ENCODE measurements around the gene SLC27A3. TPM values are rescaled to one million over a fixed set of nuclear protein-coding genes. Genes with fewer than 3 reads are reported as not detected.

The SLC27A3 gene
- total RNA-seq, 2 experiments from 2014 or later = 2.7 to 4.3 TPM

DNA sequence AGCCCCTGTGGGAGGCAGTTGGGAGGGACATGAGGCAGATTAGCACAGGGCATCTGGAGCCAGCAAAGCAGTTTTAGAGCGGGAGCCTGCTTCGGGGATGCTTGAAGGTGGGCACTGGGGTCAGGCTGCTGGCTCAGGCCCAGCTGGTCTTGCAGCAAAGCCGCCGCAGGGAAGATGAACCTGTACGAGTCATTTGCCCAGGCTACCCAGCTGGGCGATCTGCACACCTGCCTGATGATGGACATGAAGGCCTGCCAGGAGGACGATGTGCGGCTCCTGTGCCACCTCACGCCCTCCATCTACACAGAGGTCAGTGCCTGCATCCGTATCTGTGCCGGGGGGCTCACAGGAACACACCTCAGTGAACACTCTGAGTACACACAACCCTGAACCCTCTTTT is 7.7 kb upstream of the SLC27A3 start:
- intact Hi-C loops (cut with micrococcal nuclease) = no loop called here

DNA sequence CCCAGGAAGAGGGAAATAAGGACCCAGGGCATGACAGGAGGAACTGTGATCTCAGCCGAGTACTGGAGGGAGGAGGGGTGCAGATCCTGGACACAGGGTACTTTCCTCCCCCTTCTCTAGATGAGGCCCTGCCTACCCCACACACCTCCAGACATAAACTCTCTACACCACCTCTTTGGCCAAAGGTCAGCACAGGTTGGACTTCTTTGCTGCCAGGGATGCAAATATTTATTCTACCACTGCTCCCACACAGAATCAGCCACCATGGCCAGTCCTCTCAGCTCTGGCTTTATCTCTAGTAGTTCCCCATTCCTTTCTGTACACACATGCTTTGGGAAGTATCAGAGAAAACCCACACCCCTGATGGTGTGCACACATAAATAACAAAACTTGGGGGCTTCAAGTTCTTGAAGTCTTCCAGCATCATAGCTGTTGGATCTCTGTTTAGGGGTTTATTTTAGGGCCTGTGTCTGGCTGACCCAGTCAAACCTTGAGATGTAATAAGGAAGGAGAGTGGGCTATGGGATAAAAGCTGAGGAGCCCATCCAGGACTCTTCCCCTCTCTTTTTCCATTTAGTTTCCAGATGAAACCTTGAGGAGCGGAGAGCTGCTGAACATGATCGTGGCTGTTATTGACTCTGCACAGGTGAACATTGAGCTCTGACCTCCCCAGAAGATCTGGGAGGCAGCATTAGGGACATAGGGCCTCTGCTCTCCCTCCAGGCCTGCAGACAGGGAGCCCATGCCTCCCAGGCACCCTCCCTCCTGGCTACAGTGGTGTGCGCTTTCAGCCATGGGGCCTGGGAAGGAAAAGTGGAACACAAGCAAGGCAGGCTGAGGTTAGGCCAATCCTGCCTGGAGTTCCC is 6.7 kb upstream of the SLC27A3 start:
- no peak for DNase-seq
- CTCF ChIA-PET = interaction anchor here (0.6 to 1.0 kb wide), 3 partner anchors 15 to 257 kb away, joined by 4 to 5 read pairs (median 4); no protein-coding TSS in a partner anchor
- H3K27me3 Mint-ChIP-seq (ENCODE audit: low read depth) = no peaks in the 10 kb centered on the region
- H3K27ac Mint-ChIP-seq = no peak overlapping the region
- intact Hi-C loops (cut with micrococcal nuclease) = no loop called here
- H3K9me3 Mint-ChIP-seq = no peaks in the 10 kb centered on the region
- H3K36me3 Mint-ChIP-seq (ENCODE audit: low read depth) = peaks cover 18% of the 10 kb centered on the region
- H3K4me3 Mint-ChIP-seq = no peak overlapping the region
- no peaks in the 10 kb centered on the region for H3K4me1 Mint-ChIP-seq (ENCODE audit: low read depth)

More for the DNA sequence above, 7.7 kb upstream of the SLC27A3 start:
- Mint-ChIP-seq H3K4me1 (ENCODE audit: low read depth) (no peaks in the 10 kb centered on the region), H3K9me3 (no peaks in the 10 kb centered on the region), H3K4me3 (no peak overlapping the region), H3K27me3 (ENCODE audit: low read depth) (no peaks in the 10 kb centered on the region), H3K27ac (no peak overlapping the region), H3K36me3 (ENCODE audit: low read depth) (peaks cover 18% of the 10 kb centered on the region)
- no peak for DNase-seq
- CTCF ChIA-PET = interaction anchor here (1.0 to 1.9 kb wide), 2 partner anchors 90 to 92 kb away, joined by 3 to 4 read pairs; partner anchors contain the start of gene NPR1

DNA sequence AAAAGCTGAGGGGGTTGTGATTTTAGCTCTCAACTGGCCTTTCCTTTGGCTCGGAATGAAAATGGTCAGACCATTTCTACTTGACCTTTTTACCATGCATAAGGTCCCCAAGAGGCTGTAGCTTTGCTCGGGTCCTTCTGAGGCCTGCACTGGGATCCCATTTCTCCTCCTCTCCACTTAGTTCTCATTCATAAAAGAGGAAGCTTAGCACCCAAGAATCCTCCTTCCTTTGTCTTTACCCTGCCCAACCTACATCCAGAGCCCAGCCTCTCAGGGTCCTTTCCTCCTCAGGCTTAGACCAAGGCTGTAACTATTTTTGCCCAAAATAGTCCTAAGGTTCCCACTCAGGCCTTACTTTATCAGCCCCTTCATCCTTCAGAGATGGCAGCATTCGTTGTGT is 6.0 kb upstream of the SLC27A3 start:
- H3K4me3 Mint-ChIP-seq = no peak overlapping the region
- CTCF ChIA-PET = interaction anchor here (0.6 to 1.0 kb wide), 2 partner anchors 97 to 258 kb away, joined by 4 to 5 read pairs; no protein-coding TSS in a partner anchor
- DNase-seq = no peak
- H3K4me1 Mint-ChIP-seq (ENCODE audit: low read depth) = no peaks in the 10 kb centered on the region
- no peaks in the 10 kb centered on the region for H3K27me3 Mint-ChIP-seq (ENCODE audit: low read depth)
- no peak overlapping the region for H3K27ac Mint-ChIP-seq
- peaks cover 18% of the 10 kb centered on the region for H3K36me3 Mint-ChIP-seq (ENCODE audit: low read depth)
- intact Hi-C loops (cut with micrococcal nuclease) = no loop called here
- no peaks in the 10 kb centered on the region for H3K9me3 Mint-ChIP-seq

DNA sequence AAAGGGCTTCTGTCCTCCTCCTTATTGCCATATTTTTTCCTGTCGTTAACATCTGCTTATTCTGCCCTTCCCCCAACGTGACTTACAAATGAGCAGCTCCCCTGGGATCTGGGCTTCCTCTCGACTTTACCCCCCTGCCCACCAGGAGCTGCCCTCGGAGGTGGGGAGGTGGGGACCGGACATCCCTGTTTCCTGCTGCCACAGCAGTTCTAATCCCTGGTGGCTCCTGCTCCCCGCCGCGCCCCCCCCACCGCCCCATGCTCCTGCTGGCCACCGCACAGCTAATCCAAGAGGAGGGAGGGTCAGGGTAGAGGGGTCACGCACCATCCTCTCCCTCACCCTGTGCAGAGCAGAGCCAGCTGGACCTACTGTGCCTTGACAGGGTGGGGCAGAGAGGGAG is 4.4 kb upstream of the SLC27A3 start:
- no peak overlapping the region for H3K27ac Mint-ChIP-seq

DNA sequence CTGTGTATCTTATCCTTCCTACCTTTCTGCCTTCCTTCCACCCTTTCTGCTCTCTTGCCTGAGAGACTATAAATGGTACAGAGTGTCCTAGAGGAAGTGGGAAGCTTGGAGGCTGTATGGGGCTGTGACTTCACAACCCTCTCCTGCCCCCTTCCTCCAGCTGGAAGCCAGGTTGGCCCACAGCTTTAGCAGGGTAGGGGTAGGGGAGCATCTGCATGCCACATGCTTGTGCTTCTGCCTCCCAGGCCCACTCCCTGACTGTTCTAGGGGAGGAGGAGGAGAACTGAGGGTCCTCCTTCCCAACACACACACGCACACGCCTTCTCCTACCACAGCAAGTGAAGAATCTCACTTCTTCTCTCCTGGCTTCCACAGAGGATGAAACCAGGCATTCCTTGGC is 3.9 kb upstream of the SLC27A3 start:
- Mint-ChIP-seq H3K27me3 (ENCODE audit: low read depth) (no peaks in the 10 kb centered on the region), H3K9me3 (no peaks in the 10 kb centered on the region), H3K4me1 (ENCODE audit: low read depth) (peaks cover 5% of the 10 kb centered on the region), H3K4me3 (no peak overlapping the region), H3K36me3 (ENCODE audit: low read depth) (peaks cover 13% of the 10 kb centered on the region), H3K27ac (no peak overlapping the region)
- DNase-seq = no peak
- intact Hi-C loops (cut with micrococcal nuclease) = loop anchor here (10.0 kb wide), 1 partner anchor 416 kb away; the partner anchor contains the start of gene S100A9
- CTCF ChIA-PET = interaction anchor here (0.7 kb wide), 1 partner anchor 10 kb away, joined by 3 read pairs; no protein-coding TSS in a partner anchor

More for the DNA sequence above, 4.4 kb upstream of the SLC27A3 start:
- intact Hi-C loops (cut with micrococcal nuclease) = loop anchor here (10.0 kb wide), 1 partner anchor 416 kb away; the partner anchor contains the start of gene S100A9
- no peaks in the 10 kb centered on the region for H3K9me3 Mint-ChIP-seq
- H3K36me3 Mint-ChIP-seq (ENCODE audit: low read depth) = peaks cover 16% of the 10 kb centered on the region
- no peak overlapping the region for H3K4me3 Mint-ChIP-seq
- CTCF ChIA-PET = no interaction called here
- no peaks in the 10 kb centered on the region for H3K27me3 Mint-ChIP-seq (ENCODE audit: low read depth)
- DNase-seq = no peak
- peaks cover 3% of the 10 kb centered on the region for H3K4me1 Mint-ChIP-seq (ENCODE audit: low read depth)

DNA sequence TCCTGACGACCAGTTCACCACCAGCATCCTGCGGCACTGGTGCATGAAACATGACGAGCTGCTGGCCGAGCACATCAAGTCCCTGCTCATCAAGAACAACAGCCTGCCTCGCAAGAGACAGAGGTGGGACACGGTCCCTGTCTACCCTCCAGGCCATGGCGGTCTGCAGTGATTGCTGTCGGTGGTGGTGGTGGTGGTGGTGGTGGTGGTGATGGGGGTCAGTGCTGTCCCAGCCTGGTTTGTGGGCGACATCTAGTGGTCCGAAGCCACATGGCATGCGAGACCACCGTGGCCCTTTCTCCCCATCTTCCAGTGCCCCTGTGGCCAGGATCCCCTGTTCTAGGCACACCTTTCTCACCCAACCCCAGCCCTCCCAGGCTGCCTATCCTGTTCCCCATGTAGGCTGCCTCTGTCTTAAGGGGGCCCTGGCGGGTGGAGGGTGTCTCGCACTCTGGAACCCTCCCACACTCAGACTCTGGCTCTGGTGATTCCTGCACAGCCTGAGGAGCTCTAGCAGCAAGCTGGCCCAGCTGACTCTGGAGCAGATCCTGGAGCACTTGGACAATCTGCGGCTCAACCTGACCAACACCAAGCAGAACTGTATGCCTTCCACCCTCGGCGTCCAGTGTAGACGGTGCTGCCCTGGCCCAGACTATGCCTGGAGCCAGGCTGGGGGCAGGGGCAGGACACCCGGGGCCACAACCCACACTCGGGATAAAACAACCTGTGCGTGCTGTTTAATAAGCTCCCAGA is 3.2 kb upstream of the SLC27A3 start:
- H3K4me3 Mint-ChIP-seq = no peak overlapping the region
- H3K9me3 Mint-ChIP-seq = no peaks in the 10 kb centered on the region
- H3K4me1 Mint-ChIP-seq (ENCODE audit: low read depth) = peaks cover 9% of the 10 kb centered on the region
- no peak overlapping the region for H3K27ac Mint-ChIP-seq
- intact Hi-C loops (cut with micrococcal nuclease) = loop anchor here (10.0 kb wide), 1 partner anchor 417 kb away; the partner anchor contains the start of gene S100A9
- peaks cover 12% of the 10 kb centered on the region for H3K36me3 Mint-ChIP-seq (ENCODE audit: low read depth)
- no peak for DNase-seq
- H3K27me3 Mint-ChIP-seq (ENCODE audit: low read depth) = no peaks in the 10 kb centered on the region
- CTCF ChIA-PET = interaction anchor here (0.7 to 1.0 kb wide), 3 partner anchors 9 to 100 kb away, joined by 3 read pairs; no protein-coding TSS in a partner anchor

DNA sequence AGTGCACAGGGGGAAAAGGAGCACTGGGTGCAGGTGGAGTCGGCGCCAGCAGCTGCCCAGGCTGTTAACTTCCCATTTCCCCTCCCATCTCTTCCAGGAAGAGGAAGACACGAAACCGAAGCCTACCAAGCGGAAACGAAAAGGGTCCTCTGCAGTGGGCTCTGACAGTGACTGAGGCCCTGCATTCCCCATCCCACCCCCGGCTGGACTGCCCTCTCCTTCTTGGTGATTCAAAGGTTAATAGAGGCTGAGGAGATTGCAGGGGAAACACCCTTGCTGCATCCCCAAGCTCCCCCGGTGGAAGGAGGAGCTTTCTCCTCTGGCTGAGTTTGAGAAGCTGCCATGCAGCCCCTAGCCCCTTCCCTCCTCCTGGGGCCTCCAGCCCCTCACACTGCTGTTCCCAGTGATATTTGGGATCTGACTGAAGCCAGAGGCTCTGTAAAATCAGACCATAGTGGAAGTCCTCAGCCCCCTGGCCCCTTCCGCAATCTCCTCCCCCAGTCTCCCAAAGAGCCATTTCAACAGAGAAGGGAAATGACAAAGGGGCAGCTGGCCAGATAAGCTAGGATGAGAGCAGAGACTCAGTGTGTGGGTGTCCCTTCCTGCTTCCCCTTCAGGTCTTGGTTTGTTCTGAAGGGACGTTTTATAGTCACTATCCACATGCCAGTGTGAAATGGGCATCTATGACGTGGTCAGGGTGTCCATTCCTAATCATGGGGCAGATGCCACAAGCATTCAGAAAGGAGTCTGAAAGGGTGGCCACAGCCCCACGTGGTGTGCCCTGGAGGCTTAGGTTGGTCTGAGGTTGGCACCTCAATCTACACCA is 1.9 kb upstream of the SLC27A3 start:
- Mint-ChIP-seq H3K36me3 (ENCODE audit: low read depth) (peaks cover 6% of the 10 kb centered on the region), H3K27ac (no peak overlapping the region), H3K4me1 (ENCODE audit: low read depth) (peaks cover 9% of the 10 kb centered on the region), H3K27me3 (ENCODE audit: low read depth) (no peaks in the 10 kb centered on the region), H3K4me3 (no peak overlapping the region), H3K9me3 (no peaks in the 10 kb centered on the region)
- no peak for DNase-seq
- CTCF ChIA-PET = interaction anchor here (0.9 to 1.0 kb wide), 2 partner anchors 74 to 101 kb away, joined by 3 read pairs; no protein-coding TSS in a partner anchor
- intact Hi-C loops (cut with micrococcal nuclease) = loop anchor here (10.0 kb wide), 1 partner anchor 419 kb away; the partner anchor contains the start of gene S100A9

DNA sequence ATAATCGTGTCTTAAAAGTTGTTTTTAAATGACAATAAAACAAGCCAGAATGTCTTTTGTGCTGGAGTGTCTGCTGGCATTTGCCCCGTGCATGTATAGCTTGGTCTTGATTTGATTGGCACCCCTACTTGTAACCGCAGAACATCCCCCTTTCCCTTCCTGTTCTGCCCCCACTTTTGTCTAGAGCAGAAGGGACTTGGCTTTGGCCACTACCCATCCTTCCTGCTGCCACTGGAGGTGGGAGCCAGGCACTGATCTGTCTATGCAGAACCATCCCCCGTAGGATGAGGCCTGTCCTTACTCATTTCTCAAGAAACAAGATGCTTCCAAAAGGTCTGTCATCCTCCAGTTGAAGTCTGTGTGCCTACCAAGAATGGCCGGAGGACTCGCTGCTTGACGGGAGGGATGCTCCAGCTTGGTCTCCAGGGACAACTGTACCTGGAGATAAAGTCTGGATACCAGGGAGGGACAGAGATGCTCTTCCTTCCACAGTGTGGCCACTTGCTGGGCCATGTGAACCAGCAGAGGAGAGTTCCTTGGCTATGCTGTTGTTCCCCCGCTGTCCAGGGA is 1.1 kb upstream of the SLC27A3 start:
- Mint-ChIP-seq H3K36me3 (ENCODE audit: low read depth) (peaks cover 3% of the 10 kb centered on the region), H3K27ac (no peak overlapping the region), H3K4me3 (no peak overlapping the region), H3K9me3 (no peaks in the 10 kb centered on the region), H3K4me1 (ENCODE audit: low read depth) (peaks cover 9% of the 10 kb centered on the region), H3K27me3 (ENCODE audit: low read depth) (no peaks in the 10 kb centered on the region)
- CTCF ChIA-PET = interaction anchor here (0.6 kb wide), 1 partner anchor 17 kb away, joined by 3 read pairs; no protein-coding TSS in a partner anchor
- no peak for DNase-seq
- intact Hi-C loops (cut with micrococcal nuclease) = loop anchor here (2.0 to 10.0 kb wide), 2 partner anchors 201 to 419 kb away; partner anchors contain the start of gene S100A9

DNA sequence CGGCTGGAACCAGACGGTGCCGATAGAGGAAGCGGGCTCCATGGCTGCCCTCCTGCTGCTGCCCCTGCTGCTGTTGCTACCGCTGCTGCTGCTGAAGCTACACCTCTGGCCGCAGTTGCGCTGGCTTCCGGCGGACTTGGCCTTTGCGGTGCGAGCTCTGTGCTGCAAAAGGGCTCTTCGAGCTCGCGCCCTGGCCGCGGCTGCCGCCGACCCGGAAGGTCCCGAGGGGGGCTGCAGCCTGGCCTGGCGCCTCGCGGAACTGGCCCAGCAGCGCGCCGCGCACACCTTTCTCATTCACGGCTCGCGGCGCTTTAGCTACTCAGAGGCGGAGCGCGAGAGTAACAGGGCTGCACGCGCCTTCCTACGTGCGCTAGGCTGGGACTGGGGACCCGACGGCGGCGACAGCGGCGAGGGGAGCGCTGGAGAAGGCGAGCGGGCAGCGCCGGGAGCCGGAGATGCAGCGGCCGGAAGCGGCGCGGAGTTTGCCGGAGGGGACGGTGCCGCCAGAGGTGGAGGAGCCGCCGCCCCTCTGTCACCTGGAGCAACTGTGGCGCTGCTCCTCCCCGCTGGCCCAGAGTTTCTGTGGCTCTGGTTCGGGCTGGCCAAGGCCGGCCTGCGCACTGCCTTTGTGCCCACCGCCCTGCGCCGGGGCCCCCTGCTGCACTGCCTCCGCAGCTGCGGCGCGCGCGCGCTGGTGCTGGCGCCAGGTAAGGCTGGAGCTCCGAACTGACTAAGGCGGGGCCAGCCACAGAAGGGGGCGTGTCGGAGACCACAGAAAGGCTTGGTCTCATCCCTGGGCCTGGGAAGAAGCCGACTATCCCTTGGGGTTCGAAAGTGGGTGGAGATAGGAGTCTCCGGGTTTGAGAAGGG is 486 bp downstream of the SLC27A3 start:
- CTCF ChIA-PET = interaction anchor here (0.7 to 1.7 kb wide), 6 partner anchors 21 to 265 kb away, joined by 3 to 6 read pairs (median 4); partner anchors contain the start of gene RAB13
- Mint-ChIP-seq H3K27ac (no peak overlapping the region), H3K4me3 (peak overlapping the region; percentile 69), H3K4me1 (ENCODE audit: low read depth) (peaks cover 9% of the 10 kb centered on the region), H3K36me3 (ENCODE audit: low read depth) (peaks cover 3% of the 10 kb centered on the region), H3K9me3 (no peaks in the 10 kb centered on the region), H3K27me3 (ENCODE audit: low read depth) (no peaks in the 10 kb centered on the region)
- DNase-seq = peak; percentile 60
- intact Hi-C loops (cut with micrococcal nuclease) = loop anchor here (1.0 to 10.0 kb wide), 5 partner anchors 8 to 421 kb away; partner anchors contain the start of gene S100A9

DNA sequence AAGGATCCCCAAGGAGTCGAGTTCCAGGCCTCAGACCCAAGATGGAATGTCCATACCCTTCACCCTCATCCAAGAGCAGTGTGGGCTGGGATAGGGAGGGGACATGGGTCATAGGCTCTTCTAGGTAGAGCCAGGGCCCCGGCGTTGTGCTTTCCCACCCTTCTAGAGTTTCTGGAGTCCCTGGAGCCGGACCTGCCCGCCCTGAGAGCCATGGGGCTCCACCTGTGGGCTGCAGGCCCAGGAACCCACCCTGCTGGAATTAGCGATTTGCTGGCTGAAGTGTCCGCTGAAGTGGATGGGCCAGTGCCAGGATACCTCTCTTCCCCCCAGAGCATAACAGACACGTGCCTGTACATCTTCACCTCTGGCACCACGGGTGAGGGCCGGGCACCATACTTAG is 1.1 kb downstream of the SLC27A3 start:
- Mint-ChIP-seq H3K9me3 (no peaks in the 10 kb centered on the region), H3K4me3 (peak overlapping the region; percentile 69), H3K4me1 (ENCODE audit: low read depth) (peaks cover 9% of the 10 kb centered on the region), H3K36me3 (ENCODE audit: low read depth) (peaks cover under 1% of the 10 kb centered on the region), H3K27me3 (ENCODE audit: low read depth) (no peaks in the 10 kb centered on the region), H3K27ac (no peak overlapping the region)
- CTCF ChIA-PET = interaction anchor here (1.3 to 1.7 kb wide), 3 partner anchors 21 to 210 kb away, joined by 3 to 6 read pairs (median 6); partner anchors contain the start of gene RAB13
- intact Hi-C loops (cut with micrococcal nuclease) = loop anchor here (1.0 to 10.0 kb wide), 2 partner anchors 99 to 422 kb away; partner anchors contain the start of gene S100A9
- DNase-seq = no peak
